AG04449 (cell line): Measurements from ENCODE around the gene ACSF2.

Experiments used
- CTCF ChIA-PET: fragments of 350-600 bp; formaldehyde crosslinking; extraction: SDS; loops from one replicate; lab custom pipeline; 2021; ENCODE audit warnings: antibody characterized with exemption; lab: Yijun Ruan, JAX
- POLR2A ChIA-PET: fragments of 400-600, 350-600 bp; formaldehyde crosslinking; extraction: SDS; loops from one replicate; lab custom pipeline; 2020; ENCODE audit warnings: antibody characterized with exemption, inconsistent platforms; lab: Yijun Ruan, JAX
- DNase-seq: peaks from one replicate; pipeline ENCODE4 v3.0.0-alpha.2; 2010; ENCODE audit warnings: low read depth, low spot score
- H3K4me3 ChIP-seq: 2 replicates; pipeline ENCODE4 v1.5.1; 2011; ENCODE audit warnings: low read depth, mild to moderate bottlenecking, control low read depth, low read length
- CTCF ChIP-seq: IDR thresholded peaks from one replicate; pipeline ENCODE4 v1.5.1; 2011; ENCODE audit warnings: mild to moderate bottlenecking, moderate library complexity, low read length, control low read depth, inconsistent platforms; ENCODE audit not compliant: insufficient read depth; ENCODE audit errors: missing control alignments

Gene ACSF2

GRCh38 chr17:50432125-50432762, 6.2 kb downstream of the ACSF2 start:
- ChIA-PET POLR2A (no interaction called here), CTCF (interaction anchor here (0.8 to 3.1 kb wide), 2 partner anchors 35 to 47 kb away, joined by 3 to 11 read pairs; partner anchors contain the start of gene LRRC59)
- TF ChIP-seq CTCF, result no peak
- no peak overlapping the region for H3K4me3 ChIP-seq
- no peak for DNase-seq

GRCh38 chr17:50437409-50437808, 11.4 kb downstream of the ACSF2 start:
- ChIA-PET POLR2A (no interaction called here), CTCF (interaction anchor here (1.5 to 3.1 kb wide), 2 partner anchors 40 to 41 kb away, joined by 4 to 14 read pairs; partner anchors contain the start of genes LRRC59 and RSAD1)
- H3K4me3 ChIP-seq, result no peak overlapping the region
- no peak for DNase-seq
- no peak for TF ChIP-seq CTCF

- POLR2A ChIA-PET, result no interaction called here
- DNase-seq, result no peak
- H3K4me3 ChIP-seq, result no peak overlapping the region
- CTCF ChIA-PET, result interaction anchor here (1.2 kb wide), 1 partner anchor 74 kb away, joined by 4 read pairs; no protein-coding TSS in a partner anchor
- TF ChIP-seq CTCF, result no peak
Measured at GRCh38 chr17:50439008-50439407, 13.0 kb downstream of the ACSF2 start.

GRCh38 chr17:50440172-50440837, 14.3 kb downstream of the ACSF2 start:
- no peak for DNase-seq

GRCh38 chr17:50440838-50441829, 15.1 kb downstream of the ACSF2 start:
- no peak overlapping the region for H3K4me3 ChIP-seq
- ChIA-PET CTCF (interaction anchor here (1.2 to 1.4 kb wide), 2 partner anchors 37 to 38 kb away, joined by 3 to 4 read pairs; partner anchors contain the start of gene RSAD1), POLR2A (no interaction called here)
- no peak for DNase-seq
- TF ChIP-seq CTCF, result no peak

More at GRCh38 chr17:50440172-50440837, 14.3 kb downstream of the ACSF2 start:
- ChIA-PET POLR2A (no interaction called here), CTCF (interaction anchor here (1.4 kb wide), 1 partner anchor 39 kb away, joined by 4 read pairs; no protein-coding TSS in a partner anchor)
- H3K4me3 ChIP-seq, result no peak overlapping the region
- no peak for TF ChIP-seq CTCF
